Transverse colon (tissue), 4 donors: Measurements from ENCODE around the gene BANF2. TPM values are rescaled to one million over a fixed set of nuclear protein-coding genes. Genes with fewer than 3 reads are reported as not detected.

Experiments
- DNase-seq: peaks from one replicate; pipeline ENCODE4 v3.0.0-alpha.2; 2019
- H3K27ac ChIP-seq, 4 donors: fragments of 200-600 bp; sonication (generic); 2 replicates each; pipeline ENCODE4 v1.5.1; 2016 to 2018; ENCODE audit warnings: inconsistent platforms in 4 of 4
- H3K27me3 ChIP-seq: fragments of 200-600 bp; sonication (generic); 2 replicates; pipeline ENCODE4 v1.5.1; 2017; ENCODE audit warnings: inconsistent platforms
- H3K36me3 ChIP-seq, 4 donors: fragments of 200-600 bp; sonication (generic); 2 replicates each; pipeline ENCODE4 v1.5.1; 2017 to 2019; ENCODE audit warnings: inconsistent platforms in 4 of 4
- H3K4me1 ChIP-seq, 4 donors: fragments of 200-600 bp; sonication (generic); 2 replicates each; pipeline ENCODE4 v1.5.1; 2017 to 2020; ENCODE audit warnings: inconsistent platforms in 4 of 4
- H3K4me3 ChIP-seq, 4 donors: fragments of 200-600 bp; sonication (generic); 1 replicate in 1 of 4; 2 replicates in 3 of 4; pipeline versions ENCODE4 v1.5.1 to v1.6.1; 2017 to 2019; ENCODE audit warnings: inconsistent platforms in 4 of 4
- H3K9me3 ChIP-seq, 2 donors: fragments of 200-600 bp; sonication (generic); 2 replicates each; pipeline ENCODE4 v1.5.1; 2017 to 2019; ENCODE audit warnings: inconsistent platforms in 2 of 2
- CTCF ChIP-seq, 5 experiments: fragments of 200-600 bp in 3 of 5; fragments of 450-650 bp in 2 of 5; sonication (generic) in 3 of 5; IDR thresholded peaks; 1 replicate in 2 of 5; 2 replicates in 3 of 5; pipeline ENCODE4 v1.5.1; 2016 to 2017; ENCODE audit warnings: antibody characterized with exemption in 5 of 5, inconsistent platforms in 3 of 5, mild to moderate bottlenecking in 2 of 5, moderate library complexity in 1 of 5
- EP300 ChIP-seq: sonication (generic); formaldehyde crosslinking; IDR thresholded peaks from one replicate; pipeline ENCODE4 v1.6.1; 2017; ENCODE audit warnings: antibody characterized with exemption, low read depth
- POLR2A ChIP-seq: fragments of 450-650 bp; IDR thresholded peaks from one replicate; pipeline ENCODE4 v1.6.1; 2016; ENCODE audit warnings: antibody characterized with exemption, mild to moderate bottlenecking, moderate library complexity
- POLR2AphosphoS5 ChIP-seq, 3 donors: sonication (generic); formaldehyde crosslinking; IDR thresholded peaks; one replicate each; pipeline ENCODE4 v1.6.1; 2016; ENCODE audit warnings: antibody characterized with exemption in 3 of 3
- WGBS, 2 donors: methylation state at CpG; one replicate each; pipeline ENCODE4 v1.1.5; 2018; ENCODE audit warnings: low coverage in 1 of 2; 5-methylcytosine and 5-hydroxymethylcytosine counted together
- in situ Hi-C, 4 donors: fragments of 200-750 bp; cut with MboI; loops; one replicate each; pipeline versions ENCODE4 v1.15.0 to v1.15.1; 2017; ENCODE audit warnings: low sequenced_read_pairs in 3 of 4, low pct_ligation_motif_present in 1 of 4, low pct_unique_long_range_greater_than_20kb in 1 of 4
- intact Hi-C: fragments of 100-400 bp; cut with DNase I; formaldehyde crosslinking; loops from one replicate; pipeline ENCODE4 v1.15.1; 2023; ENCODE audit warnings: low total_unique reads
- total RNA-seq, 4 donors: library from RNA; depleted of rRNA; stranded (reverse); fragments of >200 nt; gene quantifications; one replicate each; pipeline ENCODE4 v1.1.0, GENCODE V29; 2016

The BANF2 gene
- total RNA-seq, 4 donors from 2014 or later: not detected

GRCh38 chr20:17671565-17671964 is 28.2 kb upstream of the BANF2 start:
- in situ Hi-C loops: loop anchor here in 3 of 4 donors (10.0 to 25.0 kb wide), 3 partner anchors 223 to 266 kb away; no protein-coding TSS in a partner anchor

GRCh38 chr20:17673084-17673483 is 26.7 kb upstream of the BANF2 start:
- no peak for DNase-seq
- Histone ChIP-seq H3K27ac (no peak overlapping the region), H3K9me3 (no peaks in the 10 kb centered on the region), H3K4me3 (no peak overlapping the region), H3K4me1 (peaks cover 0 to 52% (median 18%) of the 10 kb centered on the region in 4 donors), H3K27me3 (no peaks in the 10 kb centered on the region), H3K36me3 (no peaks in the 10 kb centered on the region)
- WGBS, 2 donors: 83 to 89% methylated on average over 7 of the region's 7 CpGs
- TF ChIP-seq POLR2AphosphoS5 (IDR thresholded peaks at IDR 0.05) (no peak), EP300 (no peak), POLR2A (no peak), CTCF (IDR thresholded peaks at IDR 0.05) (no peak)
- in situ Hi-C loops: loop anchor here in 3 of 4 donors (10.0 to 25.0 kb wide), 3 partner anchors 222 to 264 kb away; no protein-coding TSS in a partner anchor
- intact Hi-C loops: no loop called here

More at GRCh38 chr20:17671565-17671964, 28.2 kb upstream of the BANF2 start:
- Histone ChIP-seq H3K36me3 (no peaks in the 10 kb centered on the region), H3K9me3 (no peaks in the 10 kb centered on the region), H3K4me3 (no peak overlapping the region), H3K4me1 (peaks cover 0 to 58% (median 18%) of the 10 kb centered on the region in 4 donors), H3K27ac (no peak overlapping the region), H3K27me3 (no peaks in the 10 kb centered on the region)
- no peak for DNase-seq
- WGBS, 2 donors: 0 to 72% methylated on average over 1 to 4 of the region's 4 CpGs
- intact Hi-C loops: no loop called here
- TF ChIP-seq CTCF (IDR thresholded peaks at IDR 0.05) (no peak), POLR2AphosphoS5 (IDR thresholded peaks at IDR 0.05) (no peak), EP300 (no peak), POLR2A (no peak)

DNA sequence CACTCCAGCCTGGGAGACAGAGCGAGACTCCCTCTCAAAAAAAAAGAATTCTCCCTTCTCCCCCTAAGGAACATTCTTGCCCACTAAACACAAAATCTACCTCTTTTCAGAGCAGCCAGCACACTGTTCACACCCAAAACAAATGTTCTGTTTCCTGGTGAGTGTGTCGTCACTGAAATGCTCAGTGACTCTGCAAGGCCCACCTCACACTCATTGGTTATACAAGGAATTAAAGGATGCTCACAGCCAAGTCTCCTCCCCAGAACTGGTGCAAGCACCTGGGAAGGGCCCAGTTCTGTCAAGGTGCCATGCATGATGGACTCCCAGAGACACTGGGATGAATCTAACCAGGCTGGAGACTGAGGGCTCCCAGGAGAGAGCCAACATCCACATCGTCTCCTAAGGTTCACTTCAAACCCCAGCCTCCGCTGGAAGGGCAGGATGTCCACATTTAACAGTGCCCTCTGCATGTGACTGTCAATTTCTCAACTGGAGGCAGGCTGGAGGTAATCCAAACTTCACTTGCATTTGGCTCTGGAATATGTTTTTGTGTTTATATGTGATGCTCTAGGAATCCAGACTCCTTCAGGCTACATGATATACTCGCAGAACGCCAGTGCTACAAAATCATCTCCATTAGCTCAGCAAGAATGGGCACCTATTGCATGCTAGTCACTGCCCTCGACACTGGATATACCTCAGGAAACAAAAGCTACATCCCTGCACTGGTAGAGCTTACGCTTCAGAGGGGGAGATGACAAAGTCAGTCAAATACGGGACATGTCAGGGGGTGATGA is 24.8 kb upstream of the BANF2 start:
- H3K36me3 ChIP-seq: no peaks in the 10 kb centered on the region
- no peaks in the 10 kb centered on the region for H3K9me3 ChIP-seq
- 73 to 84% methylated on average over 5 to 9 of the region's 9 CpGs for WGBS, 2 donors
- no peaks in the 10 kb centered on the region for H3K27me3 ChIP-seq
- H3K27ac ChIP-seq: peak overlapping the region in 3 of 4 donors; percentile 16 to 25 (median 17)
- no peak for DNase-seq
- H3K4me1 ChIP-seq: peaks cover 5 to 63% (median 31%) of the 10 kb centered on the region in 4 donors
- intact Hi-C loops: no loop called here
- in situ Hi-C loops: loop anchor here in 3 of 4 donors (10.0 to 25.0 kb wide), 4 partner anchors 212 to 262 kb away; no protein-coding TSS in a partner anchor
- no peak overlapping the region for H3K4me3 ChIP-seq
- TF ChIP-seq POLR2A (no peak), POLR2AphosphoS5 (IDR thresholded peaks at IDR 0.05) (no peak), EP300 (no peak), CTCF (IDR thresholded peaks at IDR 0.05) (no peak)

GRCh38 chr20:17675519-17676377 is 24.0 kb upstream of the BANF2 start:
- in situ Hi-C loops: loop anchor here in 2 of 4 donors (10.0 to 25.0 kb wide), 2 partner anchors 212 to 219 kb away; no protein-coding TSS in a partner anchor
- peaks cover 11 to 66% (median 39%) of the 10 kb centered on the region in 4 donors for H3K4me1 ChIP-seq
- no peaks in the 10 kb centered on the region for H3K36me3 ChIP-seq
- peak overlapping the region in 3 of 4 donors; percentile 16 to 25 (median 17) for H3K27ac ChIP-seq
- 83 to 88% methylated on average over 10 to 13 of the region's 13 CpGs for WGBS, 2 donors
- intact Hi-C loops: no loop called here
- no peak for DNase-seq
- no peak overlapping the region for H3K4me3 ChIP-seq
- no peaks in the 10 kb centered on the region for H3K9me3 ChIP-seq
- no peak for TF ChIP-seq EP300
- TF ChIP-seq POLR2A: no peak
- no peaks in the 10 kb centered on the region for H3K27me3 ChIP-seq
